Ascending aorta (tissue), 2 donors: ENCODE measurements around the gene MED9. TPM values are rescaled to one million over a fixed set of nuclear protein-coding genes. Genes with fewer than 3 reads are reported as not detected.

Experiments used
- DNase-seq, 2 donors: peaks; one replicate each; pipeline ENCODE4 v3.0.0-alpha.2; 2019; ENCODE audit warnings: low spot score in 2 of 2
- H3K27ac ChIP-seq, 2 donors: fragments of 200-600 bp; sonication (generic); one replicate each; pipeline ENCODE4 v1.5.1; 2016 to 2017; ENCODE audit warnings: mild to moderate bottlenecking in 1 of 2
- H3K27me3 ChIP-seq: fragments of 200-600 bp; sonication (generic); one replicate; pipeline ENCODE4 v1.5.1; 2017
- H3K36me3 ChIP-seq, 2 donors: fragments of 200-600 bp; sonication (generic); one replicate each; pipeline ENCODE4 v1.5.1; 2016
- H3K4me1 ChIP-seq, 2 donors: fragments of 200-600 bp; sonication (generic); one replicate each; pipeline ENCODE4 v1.5.1; 2016 to 2017; ENCODE audit warnings: mild to moderate bottlenecking in 1 of 2
- H3K4me3 ChIP-seq, 2 donors: fragments of 200-600 bp; sonication (generic); one replicate each; pipeline ENCODE4 v1.5.1; 2016 to 2017; ENCODE audit warnings: mild to moderate bottlenecking in 1 of 2
- H3K9me3 ChIP-seq, 2 donors: fragments of 200-600 bp; sonication (generic); one replicate each; pipeline ENCODE4 v1.5.1; 2016
- intact Hi-C: fragments of 100-400 bp; cut with DNase I; formaldehyde crosslinking; loops from one replicate; pipeline ENCODE4 v1.15.1; 2023
- total RNA-seq: library from RNA; depleted of rRNA; stranded (reverse); fragments of >200 nt; gene quantifications from one replicate; pipeline ENCODE4 v1.1.0, GENCODE V29; 2016
- TF ChIP-seq, protein P1 (sequence below), 3 experiments: fragments of 200-600 bp in 2 of 3; fragments of 450-650 bp in 1 of 3; sonication (generic) in 2 of 3; IDR thresholded peaks; one replicate each; pipeline ENCODE4 v1.5.1; 2016 to 2019; ENCODE audit warnings: antibody characterized with exemption in 3 of 3, mild to moderate bottlenecking in 1 of 3, moderate library complexity in 1 of 3

MED9 gene
- total RNA-seq, 1 donor from 2014 or later: 16.9 TPM

DNA sequence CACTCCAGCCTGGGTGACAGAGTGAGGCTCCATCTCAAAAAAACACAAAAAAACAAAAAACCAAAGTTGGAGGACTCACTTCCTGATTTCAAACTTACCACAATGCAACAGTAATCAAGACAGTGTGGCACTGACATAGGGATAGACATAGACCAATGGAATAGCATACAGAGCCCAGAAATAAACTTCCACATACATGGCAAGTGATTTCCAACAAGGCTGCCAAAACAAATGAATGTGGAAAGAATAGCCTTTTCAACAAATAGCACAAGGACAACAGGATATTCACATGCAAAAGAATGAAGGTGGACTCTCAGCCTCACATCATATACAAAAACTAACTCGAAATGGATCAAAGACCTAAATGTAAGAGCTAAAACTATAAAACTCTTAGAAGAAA lies 56.2 kb downstream of the MED9 start:
- Histone ChIP-seq H3K4me1 (peaks cover 0 to 7% of the 10 kb centered on the region in 2 donors), H3K27ac (no peak overlapping the region), H3K36me3 (no peaks in the 10 kb centered on the region), H3K9me3 (no peaks in the 10 kb centered on the region), H3K4me3 (no peak overlapping the region), H3K27me3 (no peaks in the 10 kb centered on the region)
- TF ChIP-seq, protein P1, sequence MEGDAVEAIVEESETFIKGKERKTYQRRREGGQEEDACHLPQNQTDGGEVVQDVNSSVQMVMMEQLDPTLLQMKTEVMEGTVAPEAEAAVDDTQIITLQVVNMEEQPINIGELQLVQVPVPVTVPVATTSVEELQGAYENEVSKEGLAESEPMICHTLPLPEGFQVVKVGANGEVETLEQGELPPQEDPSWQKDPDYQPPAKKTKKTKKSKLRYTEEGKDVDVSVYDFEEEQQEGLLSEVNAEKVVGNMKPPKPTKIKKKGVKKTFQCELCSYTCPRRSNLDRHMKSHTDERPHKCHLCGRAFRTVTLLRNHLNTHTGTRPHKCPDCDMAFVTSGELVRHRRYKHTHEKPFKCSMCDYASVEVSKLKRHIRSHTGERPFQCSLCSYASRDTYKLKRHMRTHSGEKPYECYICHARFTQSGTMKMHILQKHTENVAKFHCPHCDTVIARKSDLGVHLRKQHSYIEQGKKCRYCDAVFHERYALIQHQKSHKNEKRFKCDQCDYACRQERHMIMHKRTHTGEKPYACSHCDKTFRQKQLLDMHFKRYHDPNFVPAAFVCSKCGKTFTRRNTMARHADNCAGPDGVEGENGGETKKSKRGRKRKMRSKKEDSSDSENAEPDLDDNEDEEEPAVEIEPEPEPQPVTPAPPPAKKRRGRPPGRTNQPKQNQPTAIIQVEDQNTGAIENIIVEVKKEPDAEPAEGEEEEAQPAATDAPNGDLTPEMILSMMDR (IDR thresholded peaks at IDR 0.05): no peak
- intact Hi-C loops: no loop called here
- no peak for DNase-seq

DNA sequence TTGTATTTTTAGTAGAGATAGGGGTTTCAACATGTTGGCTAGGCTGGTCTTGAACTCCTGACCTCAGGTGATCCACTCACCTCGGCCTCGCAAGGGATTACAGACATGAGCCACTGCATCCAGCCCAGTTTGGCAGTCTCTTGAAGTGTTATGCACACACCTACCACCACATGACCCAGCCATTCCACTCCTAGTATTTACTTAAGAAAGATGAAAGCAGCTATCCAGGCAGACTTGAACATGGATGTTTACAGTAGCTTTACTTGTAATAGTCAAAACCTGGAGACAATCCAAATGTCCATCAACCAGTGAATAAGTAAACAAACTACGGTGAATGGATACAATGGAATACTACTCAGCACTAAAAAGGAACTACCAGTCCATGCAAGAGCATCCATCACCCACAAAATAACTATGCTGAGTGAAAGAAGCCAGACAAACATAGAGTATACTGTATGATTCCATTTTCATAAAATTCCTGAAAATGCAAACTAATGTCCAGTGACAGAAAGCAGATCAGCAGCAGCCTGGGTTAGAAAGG lies 57.2 kb downstream of the MED9 start:
- no peaks in the 10 kb centered on the region for H3K27me3 ChIP-seq
- H3K9me3 ChIP-seq: no peaks in the 10 kb centered on the region
- intact Hi-C loops: no loop called here
- no peaks in the 10 kb centered on the region for H3K36me3 ChIP-seq
- no peak overlapping the region for H3K4me3 ChIP-seq
- DNase-seq: no peak
- TF ChIP-seq, protein P1 (IDR thresholded peaks at IDR 0.05): no peak
- peaks cover 0 to 16% of the 10 kb centered on the region in 2 donors for H3K4me1 ChIP-seq
- no peak overlapping the region for H3K27ac ChIP-seq

DNA sequence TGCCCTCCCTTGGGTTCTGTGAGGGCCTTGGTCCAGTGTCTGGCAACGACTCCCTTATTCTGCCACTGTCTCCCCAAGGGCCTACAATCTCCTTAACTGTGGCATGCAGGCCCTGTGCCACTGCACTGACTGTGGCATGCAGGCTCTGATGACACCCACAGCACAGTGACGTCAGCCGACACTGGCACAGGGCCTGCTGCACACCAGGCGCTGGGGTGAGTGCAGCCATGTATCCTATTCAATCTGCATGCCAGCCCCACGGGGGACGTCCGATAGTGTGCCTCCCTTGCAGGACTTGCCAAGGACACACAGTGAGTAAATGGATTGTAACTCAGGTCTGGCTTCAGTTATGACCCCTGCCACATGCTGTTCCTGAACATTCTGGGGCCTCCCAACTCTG lies 59.2 kb downstream of the MED9 start:
- no peak overlapping the region for H3K4me3 ChIP-seq
- peaks cover 0 to 21% of the 10 kb centered on the region in 2 donors for H3K4me1 ChIP-seq
- no peaks in the 10 kb centered on the region for H3K36me3 ChIP-seq
- no peak overlapping the region for H3K27ac ChIP-seq
- intact Hi-C loops: loop anchor here (5.0 kb wide), 1 partner anchor 39 kb away; the partner anchor contains the start of gene RASD1
- no peaks in the 10 kb centered on the region for H3K27me3 ChIP-seq
- TF ChIP-seq, protein P1 (IDR thresholded peaks at IDR 0.05): no peak
- no peaks in the 10 kb centered on the region for H3K9me3 ChIP-seq
- DNase-seq: peak in 1 of 2 donors; percentile 88

DNA sequence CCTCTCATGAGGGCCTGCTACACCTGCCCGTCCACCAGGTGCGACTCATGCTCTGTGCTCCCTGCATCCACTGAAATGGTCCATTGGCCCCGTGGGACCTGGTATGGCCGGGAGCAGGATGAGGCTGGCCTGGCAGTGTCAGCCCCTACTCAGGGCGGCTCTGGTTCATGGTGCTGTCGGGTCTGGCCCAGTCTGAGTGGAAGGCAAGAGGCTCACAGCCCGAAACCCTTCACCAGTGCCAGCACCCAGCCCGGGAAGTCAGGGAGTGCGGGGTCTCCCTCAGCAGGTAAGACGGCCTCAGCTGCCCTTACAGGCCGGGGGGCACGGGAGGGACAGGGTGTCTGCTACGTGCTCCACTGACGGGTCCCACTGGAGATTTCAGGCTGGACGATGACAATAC lies 59.9 kb downstream of the MED9 start:
- no peaks in the 10 kb centered on the region for H3K36me3 ChIP-seq
- no peaks in the 10 kb centered on the region for H3K9me3 ChIP-seq
- TF ChIP-seq, protein P1 (IDR thresholded peaks at IDR 0.05): no peak
- intact Hi-C loops: loop anchor here (5.0 kb wide), 1 partner anchor 39 kb away; the partner anchor contains the start of gene RASD1
- peaks cover 0 to 21% of the 10 kb centered on the region in 2 donors for H3K4me1 ChIP-seq
- DNase-seq: no peak
- peak overlapping the region in 1 of 2 donors; percentile 14 for H3K27ac ChIP-seq
- H3K4me3 ChIP-seq: no peak overlapping the region
- H3K27me3 ChIP-seq: no peaks in the 10 kb centered on the region

DNA sequence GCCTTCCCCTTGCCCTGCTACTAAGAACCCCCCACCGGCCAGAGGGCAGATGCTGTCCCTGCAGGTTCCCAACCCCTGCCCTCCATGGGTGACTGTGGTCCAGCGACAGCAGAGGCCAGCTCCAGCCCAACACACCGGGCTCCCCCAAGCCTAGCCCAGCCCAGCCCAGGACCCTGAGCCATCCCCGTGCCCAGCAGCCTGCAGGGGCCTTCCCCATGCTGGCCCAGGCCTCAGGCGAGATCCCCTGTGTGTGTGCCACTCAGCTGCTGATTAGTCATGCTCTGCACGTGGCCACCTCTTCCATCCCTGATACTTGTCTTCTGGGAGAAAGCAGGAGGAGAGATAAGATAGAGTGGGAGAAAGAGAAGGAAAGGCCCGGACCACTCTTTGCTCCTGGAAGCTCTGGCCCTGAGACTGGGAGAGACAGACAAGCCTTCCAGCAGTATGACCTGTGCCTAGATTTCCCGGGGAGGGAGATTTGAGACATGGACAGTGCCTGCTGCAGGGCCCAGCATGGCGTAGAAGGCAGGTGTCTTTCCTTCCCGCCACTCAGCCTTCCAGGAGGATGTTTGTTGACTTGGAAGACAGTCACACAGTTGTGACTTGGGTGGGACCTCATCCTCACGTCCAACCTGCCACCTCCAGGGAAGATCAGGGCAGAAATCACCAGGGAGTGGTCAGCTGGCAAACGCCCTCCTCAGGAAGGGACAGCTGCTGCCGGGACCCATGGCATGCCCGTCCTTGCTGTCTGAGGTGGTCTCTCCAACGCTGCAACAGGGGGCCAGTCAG lies 60.7 kb downstream of the MED9 start:
- TF ChIP-seq, protein P1 (IDR thresholded peaks at IDR 0.05): no peak
- no peaks in the 10 kb centered on the region for H3K36me3 ChIP-seq
- H3K9me3 ChIP-seq: no peaks in the 10 kb centered on the region
- peaks cover 0 to 21% of the 10 kb centered on the region in 2 donors for H3K4me1 ChIP-seq
- no peaks in the 10 kb centered on the region for H3K27me3 ChIP-seq
- no peak for DNase-seq
- no peak overlapping the region for H3K4me3 ChIP-seq
- peak overlapping the region in 1 of 2 donors; percentile 14 for H3K27ac ChIP-seq
- intact Hi-C loops: loop anchor here (5.0 kb wide), 1 partner anchor 40 kb away; the partner anchor contains the start of gene RASD1
